Right cardiac atrium (tissue), 5 donors: ENCODE data around the gene ZNF141. TPM values are rescaled to one million over a fixed set of nuclear protein-coding genes. Genes with fewer than 3 reads are reported as not detected.

Experiments used
- ATAC-seq, 2 donors: fragments of 200-7000 bp; cut with Tn5 transposase; one replicate each; pipeline versions ENCODE4 v1.8.0 to v1.9.1; 2020; ENCODE audit warnings: moderate library complexity in 2 of 2, mild to moderate bottlenecking in 1 of 2
- DNase-seq, 3 donors: peaks; one replicate each; pipeline ENCODE4 v3.0.0-alpha.2; 2020
- H3K27ac ChIP-seq: one replicate; pipeline ENCODE4 v1.5.1; 2013; ENCODE audit warnings: mild to moderate bottlenecking, low read length, control low read depth, moderate library complexity
- H3K27me3 ChIP-seq: one replicate; pipeline ENCODE4 v1.6.1; 2013; ENCODE audit not compliant: control insufficient read depth, insufficient read depth
- H3K4me1 ChIP-seq: one replicate; pipeline ENCODE4 v1.6.1; 2013; ENCODE audit warnings: low read length; ENCODE audit not compliant: control insufficient read depth, insufficient read depth
- H3K4me3 ChIP-seq: one replicate; pipeline ENCODE4 v1.5.1; 2013; ENCODE audit warnings: low read length, control low read depth
- H3K9me3 ChIP-seq: one replicate; pipeline ENCODE4 v1.6.1; 2013; ENCODE audit warnings: low read length; ENCODE audit not compliant: control insufficient read depth
- WGBS: extraction: QIAGEN DNeasy Blood & Tissue Kit; methylation state at CpG from one replicate; pipeline ENCODE4 v1.1.7; 2013; 5-methylcytosine and 5-hydroxymethylcytosine counted together
- intact Hi-C, 4 donors: fragments of 100-400 bp; cut with DNase I; formaldehyde crosslinking; loops; one replicate each; pipeline versions ENCODE4 v1.11.0 to v1.14.0; 2022 to 2023
- polyA plus RNA-seq: library from polyadenylated mRNA; stranded (reverse); fragments of 200-250 nt; gene quantifications from one replicate; pipeline ENCODE4 v1.2.3, GENCODE V29; 2013
- total RNA-seq, 4 donors: library from RNA; stranded (reverse); fragmentation: NEBNext Ultra II Directional; extraction: Animal tissue kit (Norgen Biotek cat#: 25700); gene quantifications; one replicate each; pipeline ENCODE4 v1.2.1, GENCODE V29; 2021
- donor health status: healthy with polysubstance abuse.
- donor health status: DM: no; HTN: yes; CAD: no.
- donor health status: DM: no; HTN: no; CAD: no.
- donor health status: DM: no; HTN: yes; CAD: no; lungs with severe emphysema.
- donor health status: DM: yes; HTN: yes; CAD: no.

Gene ZNF141
- total and polyA plus RNA-seq, 5 donors, result 3.1 to 11.5 (median 11.2) TPM

DNA sequence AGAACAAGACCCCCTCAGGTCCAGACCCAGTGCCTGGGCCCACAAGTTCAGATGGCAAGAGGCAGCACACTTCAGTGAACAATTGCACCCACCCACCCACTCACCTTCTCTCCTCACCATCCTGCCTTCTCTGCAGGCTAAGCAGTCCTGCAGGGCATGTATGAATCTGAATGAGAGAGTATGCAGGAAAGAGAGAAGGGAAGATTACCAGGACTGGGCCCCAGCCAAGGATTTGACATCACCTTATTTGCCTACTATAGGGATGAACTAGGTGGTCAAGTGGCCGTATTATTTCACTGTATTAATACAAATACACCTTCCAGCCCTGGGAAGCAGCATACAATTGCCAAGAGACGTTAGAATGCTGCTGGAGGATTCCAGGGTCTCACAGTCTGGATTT is 2.1 kb upstream of the ZNF141 start:
- DNase-seq, result no peak
- H3K9me3 ChIP-seq, result no peaks in the 10 kb centered on the region
- no peak overlapping the region for H3K27ac ChIP-seq
- H3K4me3 ChIP-seq, result no peak overlapping the region
- ATAC-seq, result no peak
- intact Hi-C loops, result no loop called here
- peaks cover 7% of the 10 kb centered on the region for H3K4me1 ChIP-seq
- WGBS, result 73% methylated on average over 2 of the region's 2 CpGs
- H3K27me3 ChIP-seq, result no peaks in the 10 kb centered on the region

DNA sequence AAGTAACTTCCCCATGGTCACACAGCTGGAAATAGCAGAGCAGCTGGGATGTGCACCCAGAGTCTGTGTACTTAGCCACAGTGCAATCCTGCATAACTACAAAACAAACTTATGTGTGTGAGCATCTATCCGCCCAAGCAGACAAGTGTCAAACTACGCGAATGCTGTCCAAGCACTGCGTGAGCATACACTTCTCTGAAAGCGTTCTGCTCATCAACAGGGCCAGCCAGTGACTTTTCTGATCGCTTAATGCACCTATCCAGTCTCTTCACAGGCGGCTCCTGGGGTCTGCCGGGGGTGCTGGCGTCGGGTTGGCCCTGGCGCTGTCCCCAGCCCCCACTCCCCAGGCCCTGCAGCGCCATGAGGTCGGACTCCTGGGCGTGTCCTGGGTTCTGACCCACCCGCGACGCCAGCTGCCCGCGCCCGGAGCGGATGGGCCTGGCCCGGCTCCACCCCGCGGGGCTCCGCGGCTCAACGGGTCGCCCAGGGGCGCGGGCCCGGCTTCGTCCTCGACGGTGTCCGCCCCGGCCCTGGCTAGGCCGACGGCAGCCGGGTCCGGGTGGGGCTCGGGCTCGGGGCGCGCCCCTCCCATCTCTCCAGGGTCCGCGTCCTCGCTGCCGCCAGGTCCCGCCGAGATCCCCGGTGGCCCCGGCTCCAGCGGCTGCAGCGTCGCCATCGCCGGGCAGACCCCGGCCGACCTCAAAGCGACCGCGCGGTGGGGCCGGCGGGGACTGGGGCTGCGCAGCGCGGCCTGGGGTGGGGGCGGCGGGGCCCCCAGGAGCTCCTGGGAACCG is 1.3 kb upstream of the ZNF141 start:
- no peaks in the 10 kb centered on the region for H3K9me3 ChIP-seq
- peaks cover 7% of the 10 kb centered on the region for H3K4me1 ChIP-seq
- peak; percentile 67 to 85 (median 82) for DNase-seq
- 4% methylated on average over 71 of the region's 71 CpGs for WGBS
- intact Hi-C loops, result no loop called here
- H3K4me3 ChIP-seq, result peak overlapping the region; percentile 55
- peak overlapping the region; percentile 91 for H3K27ac ChIP-seq
- ATAC-seq, result peak; percentile 45 to 58
- no peaks in the 10 kb centered on the region for H3K27me3 ChIP-seq

DNA sequence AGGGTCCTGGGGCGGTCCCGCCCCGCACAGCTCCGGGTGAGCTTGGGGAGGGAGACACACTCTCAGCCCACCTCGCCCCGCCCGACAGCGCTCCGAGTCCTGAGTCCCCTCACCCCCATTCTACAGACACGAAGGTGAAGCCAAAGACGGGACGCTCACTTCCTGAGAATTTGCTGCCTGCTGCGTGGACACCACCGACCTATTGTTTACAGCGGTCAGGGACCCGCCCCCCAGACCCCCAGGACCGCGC is 796 bp upstream of the ZNF141 start:
- Histone ChIP-seq H3K4me3 (peak overlapping the region; percentile 55), H3K27ac (peak overlapping the region; percentile 91), H3K27me3 (no peaks in the 10 kb centered on the region), H3K9me3 (no peaks in the 10 kb centered on the region), H3K4me1 (peaks cover 7% of the 10 kb centered on the region)
- under 1% methylated on average over 18 of the region's 18 CpGs for WGBS
- DNase-seq (no peak), ATAC-seq (no peak)
- intact Hi-C loops, result no loop called here

DNA sequence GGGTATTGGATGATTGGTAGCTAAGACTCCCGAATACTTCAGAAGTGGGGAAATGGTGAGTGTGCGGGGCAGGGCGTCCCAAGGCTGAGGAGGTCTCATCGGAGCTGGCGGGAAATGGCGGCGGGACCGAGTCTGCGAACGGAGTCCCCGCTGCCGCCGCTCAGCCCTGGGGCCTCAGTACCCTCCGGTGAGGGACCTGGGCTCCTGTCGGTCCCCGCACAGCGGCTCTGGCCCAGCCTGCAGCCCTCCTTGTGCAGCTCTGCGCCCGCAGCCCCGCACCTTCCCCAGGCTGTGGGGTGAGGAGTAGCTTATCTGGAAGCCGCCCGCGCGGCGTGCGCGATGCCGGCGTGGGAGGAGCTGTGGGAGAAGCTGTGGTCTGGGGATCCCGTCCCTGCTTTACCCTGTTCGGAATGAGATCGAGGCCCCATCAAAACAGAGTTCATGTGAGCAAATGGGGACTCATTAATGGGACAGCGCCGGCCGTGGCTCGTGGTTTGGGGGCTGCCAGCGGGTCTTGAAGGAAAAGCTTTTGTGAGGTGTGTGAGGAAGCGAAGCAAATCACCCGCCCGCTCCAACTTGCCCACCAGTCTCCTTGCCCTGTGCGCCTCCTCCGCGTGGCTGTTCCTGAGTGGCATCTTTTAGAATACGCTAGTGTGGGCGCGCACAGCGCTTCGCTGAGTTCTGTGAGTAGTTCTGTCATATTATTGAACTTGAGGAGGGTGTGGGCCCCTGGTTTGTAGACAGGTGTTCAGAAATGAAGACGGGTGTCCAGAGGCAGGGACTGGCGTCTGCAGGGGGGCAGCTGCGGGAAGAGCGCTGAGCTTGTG is 531 bp downstream of the ZNF141 start:
- H3K4me3 ChIP-seq, result peak overlapping the region; percentile 55
- peak; percentile 51 to 82 (median 80) for DNase-seq
- ATAC-seq, result peak; percentile 36 to 59
- peaks cover 2% of the 10 kb centered on the region for H3K9me3 ChIP-seq
- intact Hi-C loops, result no loop called here
- peaks cover 7% of the 10 kb centered on the region for H3K4me1 ChIP-seq
- WGBS, result 2% methylated on average over 52 of the region's 52 CpGs
- no peaks in the 10 kb centered on the region for H3K27me3 ChIP-seq
- H3K27ac ChIP-seq, result peak overlapping the region; percentile 71

DNA sequence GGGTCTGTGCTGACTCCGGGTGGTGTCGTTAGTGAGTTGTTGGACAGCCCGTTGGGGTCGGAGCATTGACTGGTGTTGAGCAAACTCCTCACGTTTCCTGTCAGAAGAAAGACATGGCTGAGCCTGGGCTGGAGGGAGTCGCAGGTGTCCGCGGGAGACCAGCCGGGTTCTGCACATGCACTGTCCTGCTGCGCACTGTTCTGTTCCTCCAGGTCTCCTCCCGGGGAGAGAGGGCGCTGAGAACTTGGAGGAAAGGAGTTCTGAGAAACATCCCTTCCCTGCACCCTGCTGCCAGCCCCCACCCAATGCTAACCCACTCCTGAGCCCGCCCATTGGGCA is 1.1 kb downstream of the ZNF141 start:
- WGBS, result 27% methylated on average over 13 of the region's 13 CpGs
- peak in 1 of 3 donors; percentile 13 for DNase-seq
- H3K27me3 ChIP-seq, result no peaks in the 10 kb centered on the region
- intact Hi-C loops, result no loop called here
- H3K27ac ChIP-seq, result no peak overlapping the region
- no peak for ATAC-seq
- peaks cover 7% of the 10 kb centered on the region for H3K4me1 ChIP-seq
- H3K4me3 ChIP-seq, result peak overlapping the region; percentile 55
- peaks cover 2% of the 10 kb centered on the region for H3K9me3 ChIP-seq

DNA sequence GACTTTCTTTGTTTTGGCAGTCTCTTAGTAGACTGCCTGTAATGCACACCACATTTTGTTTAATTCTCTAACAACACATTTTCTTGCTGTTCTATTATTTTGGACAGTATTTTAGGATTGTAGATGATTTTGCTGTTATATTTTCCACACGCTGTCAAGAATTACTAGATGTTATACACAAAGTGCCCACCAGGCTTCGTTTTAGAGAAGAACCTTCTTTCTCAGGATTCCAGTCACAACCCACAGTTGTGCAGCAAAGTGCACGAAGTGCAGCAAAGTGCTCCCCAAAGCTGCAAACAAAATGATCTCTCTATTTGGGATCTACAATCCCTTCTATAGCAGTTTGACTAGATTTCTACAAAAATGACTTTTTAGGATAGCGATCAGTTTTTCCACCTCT is 2.4 kb downstream of the ZNF141 start:
- intact Hi-C loops, result no loop called here
- Histone ChIP-seq H3K9me3 (peaks cover 2% of the 10 kb centered on the region), H3K4me1 (peaks cover 7% of the 10 kb centered on the region), H3K27ac (no peak overlapping the region), H3K27me3 (no peaks in the 10 kb centered on the region), H3K4me3 (no peak overlapping the region)
- ATAC-seq (no peak), DNase-seq (no peak)
- 92% methylated on average over 4 of the region's 4 CpGs for WGBS

DNA sequence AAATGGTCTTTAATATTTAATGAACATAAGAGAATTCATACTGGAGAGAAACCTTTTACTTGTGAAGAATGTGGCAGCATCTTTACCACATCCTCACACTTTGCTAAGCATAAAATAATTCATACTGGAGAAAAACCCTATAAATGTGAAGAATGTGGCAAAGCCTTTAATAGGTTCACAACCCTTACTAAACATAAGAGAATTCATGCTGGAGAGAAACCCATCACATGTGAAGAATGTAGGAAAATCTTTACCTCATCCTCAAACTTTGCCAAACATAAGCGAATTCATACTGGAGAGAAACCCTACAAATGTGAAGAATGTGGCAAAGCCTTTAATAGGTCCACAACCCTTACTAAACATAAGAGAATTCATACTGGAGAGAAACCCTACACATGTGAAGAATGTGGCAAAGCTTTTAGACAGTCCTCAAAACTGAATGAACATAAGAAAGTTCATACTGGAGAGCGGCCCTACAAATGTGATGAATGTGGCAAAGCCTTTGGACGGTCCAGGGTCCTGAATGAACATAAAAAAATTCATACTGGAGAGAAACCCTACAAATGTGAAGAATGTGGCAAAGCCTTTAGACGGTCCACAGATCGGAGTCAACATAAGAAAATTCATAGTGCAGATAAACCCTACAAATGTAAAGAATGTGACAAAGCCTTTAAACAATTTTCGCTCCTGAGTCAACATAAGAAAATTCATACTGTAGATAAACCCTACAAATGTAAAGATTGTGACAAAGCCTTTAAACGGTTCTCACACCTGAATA is 35.6 kb downstream of the ZNF141 start:
- ATAC-seq (no peak), DNase-seq (no peak)
- Histone ChIP-seq H3K4me1 (no peaks in the 10 kb centered on the region), H3K9me3 (peaks cover 17% of the 10 kb centered on the region), H3K4me3 (peak overlapping the region; percentile 38), H3K27me3 (no peaks in the 10 kb centered on the region), H3K27ac (no peak overlapping the region)
- over 99% methylated on average over 7 of the region's 7 CpGs for WGBS
- intact Hi-C loops, result no loop called here

DNA sequence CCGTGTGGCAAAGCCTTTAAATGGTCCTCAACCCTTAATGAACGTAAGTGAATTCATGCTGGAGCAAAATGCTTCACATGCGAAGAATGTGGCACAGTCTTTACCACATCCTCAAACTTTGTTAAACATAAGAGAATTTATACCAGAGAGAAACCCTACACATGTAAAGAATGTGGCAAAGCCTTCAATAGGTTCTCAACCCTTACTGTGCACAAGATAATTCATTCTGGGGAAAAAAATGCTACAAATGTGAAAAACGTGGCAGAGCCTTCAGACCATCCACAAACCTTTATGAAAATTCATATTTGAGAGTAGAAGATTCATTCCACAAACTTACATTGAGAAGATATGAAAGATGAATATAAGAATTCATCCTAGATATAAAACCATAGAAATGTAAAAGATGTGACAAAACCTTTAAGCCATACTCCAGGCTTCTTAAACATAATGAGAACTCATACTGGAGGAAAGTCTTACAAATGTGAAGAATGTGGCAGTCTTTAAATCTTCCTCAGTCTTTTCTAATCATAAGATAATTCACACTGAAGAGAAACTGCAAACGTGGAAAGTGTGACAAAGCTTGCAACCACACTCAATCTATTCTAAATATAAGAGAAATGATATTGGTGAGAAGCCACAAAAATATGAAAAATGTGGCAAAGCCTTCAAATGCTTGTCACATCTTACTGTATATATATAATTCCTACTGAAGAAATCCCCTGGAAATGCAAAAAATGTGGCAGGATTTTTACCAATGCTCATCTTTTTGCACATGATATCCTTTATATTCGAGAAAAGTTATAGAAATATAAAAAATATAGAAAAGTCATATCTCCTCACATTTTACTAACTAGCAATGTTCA is 36.9 kb downstream of the ZNF141 start:
- no peak for ATAC-seq
- DNase-seq, result no peak
- no peaks in the 10 kb centered on the region for H3K27me3 ChIP-seq
- H3K4me3 ChIP-seq, result peak overlapping the region; percentile 38
- intact Hi-C loops, result no loop called here
- H3K4me1 ChIP-seq, result no peaks in the 10 kb centered on the region
- 98% methylated on average over 6 of the region's 6 CpGs for WGBS
- peaks cover 17% of the 10 kb centered on the region for H3K9me3 ChIP-seq
- no peak overlapping the region for H3K27ac ChIP-seq

DNA sequence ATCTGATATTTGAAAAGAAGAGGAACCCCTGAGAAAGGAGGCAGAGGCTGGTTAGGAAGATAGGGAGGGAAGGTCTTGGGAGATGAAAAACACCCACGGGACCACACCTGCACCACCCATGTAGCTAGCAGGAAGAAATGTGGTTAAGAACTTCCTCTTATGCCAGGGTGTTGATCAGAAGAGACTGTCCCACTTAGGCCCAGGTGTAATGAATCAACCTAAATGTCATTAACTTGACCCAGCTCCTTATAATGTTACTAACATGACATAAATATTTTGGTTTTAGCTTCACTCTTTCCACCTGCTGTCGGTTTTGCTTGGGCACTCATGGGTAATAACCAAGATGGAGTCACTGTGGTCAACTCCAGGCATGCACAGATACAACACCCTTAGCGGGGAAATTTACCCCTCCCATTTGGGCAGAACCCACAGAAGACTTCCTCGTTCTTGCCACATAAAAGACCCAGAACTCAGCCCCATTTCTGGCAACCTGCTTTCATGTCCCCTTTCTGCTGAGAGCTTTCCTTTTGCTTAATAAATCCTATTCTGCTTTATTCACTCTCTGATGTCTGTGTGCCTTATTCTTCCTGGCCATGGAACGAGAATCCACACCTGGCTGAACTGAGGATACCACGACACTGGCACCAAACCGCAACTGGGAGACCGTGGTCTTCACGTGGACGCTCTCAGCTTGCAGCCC is 46.8 kb downstream of the ZNF141 start:
- no peak for ATAC-seq
- H3K27me3 ChIP-seq, result no peaks in the 10 kb centered on the region
- intact Hi-C loops, result loop anchor here in 1 of 4 donors (10.0 kb wide), 1 partner anchor 50 kb away; no protein-coding TSS in a partner anchor
- no peaks in the 10 kb centered on the region for H3K4me1 ChIP-seq
- 83% methylated on average over 10 of the region's 10 CpGs for WGBS
- no peak overlapping the region for H3K27ac ChIP-seq
- no peak overlapping the region for H3K4me3 ChIP-seq
- no peak for DNase-seq
- peaks cover 17% of the 10 kb centered on the region for H3K9me3 ChIP-seq
